SK-N-SH treated with all-trans-retinoic acid at 6 μM for 48 hours (cell line): ENCODE measurements around the gene PTPRN2.

ENCODE experiments used
- ARNTL ChIP-seq: fragments of 450-650 bp; formaldehyde crosslinking; IDR thresholded peaks from 2 replicates; pipeline ENCODE4 v1.5.0; 2020; ENCODE audit warnings: low read depth, mild to moderate bottlenecking, moderate library complexity, borderline replicate concordance
- BACH2 ChIP-seq: fragments of 250-450 bp; sonication (Bioruptor Pico); IDR thresholded peaks from 2 replicates; pipeline ENCODE4 v1.9.0; 2021; ENCODE audit warnings: mild to moderate bottlenecking, borderline replicate concordance
- CSDC2 ChIP-seq: fragments of 250-450 bp; sonication (Bioruptor Pico); IDR thresholded peaks from 2 replicates; pipeline ENCODE4 v1.5.0; 2020; ENCODE audit warnings: mild to moderate bottlenecking, moderate library complexity
- GLIS3 ChIP-seq: fragments of 250-450 bp; sonication (Bioruptor Pico); IDR thresholded peaks from 2 replicates; pipeline ENCODE4 v1.5.0; 2020; ENCODE audit warnings: mild to moderate bottlenecking, moderate library complexity
- ISL1 ChIP-seq: fragments of 250-450 bp; sonication (Bioruptor Pico); IDR thresholded peaks from 2 replicates; pipeline ENCODE4 v2.1.2; 2022; ENCODE audit warnings: mild to moderate bottlenecking, moderate library complexity
- OSR1 ChIP-seq: fragments of 250-450 bp; sonication (Bioruptor Pico); IDR thresholded peaks from 2 replicates; pipeline ENCODE4 v1.8.0; 2022; ENCODE audit warnings: moderate library complexity, mild to moderate bottlenecking, inconsistent platforms
- PPARA ChIP-seq: fragments of 250-450 bp; sonication (Bioruptor Pico); IDR thresholded peaks from 2 replicates; pipeline ENCODE4 v1.5.0; 2020; ENCODE audit warnings: mild to moderate bottlenecking, borderline replicate concordance
- TCF4 ChIP-seq: fragments of 250-450 bp; sonication (Bioruptor Pico); IDR thresholded peaks from 2 replicates; pipeline ENCODE4 v1.8.0; 2021; ENCODE audit warnings: mild to moderate bottlenecking, moderate library complexity, borderline replicate concordance
- TOX ChIP-seq: fragments of 250-450 bp; sonication (Bioruptor Pico); IDR thresholded peaks from 2 replicates; pipeline ENCODE4 v1.8.0; 2021; ENCODE audit warnings: mild to moderate bottlenecking, moderate library complexity, borderline replicate concordance
- ZFP3 ChIP-seq: fragments of 250-450 bp; sonication (Bioruptor Pico); IDR thresholded peaks from 2 replicates; pipeline ENCODE4 v1.5.0; 2020; ENCODE audit warnings: mild to moderate bottlenecking, moderate library complexity
- ZFP30 ChIP-seq: fragments of 450-650 bp; formaldehyde crosslinking; IDR thresholded peaks from 2 replicates; pipeline ENCODE4 v1.5.0; 2022; ENCODE audit warnings: mild to moderate bottlenecking, moderate library complexity
- ZNF565 ChIP-seq: fragments of 450-650 bp; formaldehyde crosslinking; conservative IDR thresholded peaks from 2 replicates; pipeline ENCODE4 v1.5.0; 2020; ENCODE audit warnings: low read depth, mild to moderate bottlenecking, moderate library complexity
- ZNF70 ChIP-seq: fragments of 450-650 bp; formaldehyde crosslinking; IDR thresholded peaks from 2 replicates; pipeline ENCODE4 v1.5.0; 2020; ENCODE audit warnings: mild to moderate bottlenecking, moderate library complexity
- TF ChIP-seq, protein P1 (sequence below): fragments of 250-450 bp; sonication (Bioruptor Pico); IDR thresholded peaks from 2 replicates; pipeline ENCODE4 v1.8.0; 2020; ENCODE audit warnings: mild to moderate bottlenecking, moderate library complexity, borderline replicate concordance

DNA sequence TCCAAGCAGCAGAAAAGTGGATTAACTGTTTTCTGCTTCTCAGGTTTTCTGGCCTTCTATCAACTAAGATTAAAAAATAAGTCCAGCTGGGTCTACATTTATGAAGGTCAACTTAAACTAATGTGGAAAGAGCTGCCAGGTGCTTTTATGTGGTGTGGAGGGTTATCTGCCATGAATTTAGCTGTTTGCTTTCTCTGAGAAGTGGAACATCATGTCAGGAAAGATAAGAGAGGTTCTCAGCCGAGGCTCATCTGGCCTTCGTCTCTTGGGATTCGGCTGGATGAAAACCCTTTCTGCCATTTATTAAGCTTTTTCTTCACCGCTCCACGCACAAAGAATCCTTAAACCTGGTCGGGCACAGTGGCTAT is 5.5 kb downstream of the PTPRN2 start:
- TF ChIP-seq ZFP30: no peak
- TF ChIP-seq TCF4 (CRISPR knock-in tag): no peak
- TF ChIP-seq ZFP3: no peak
- no peak for TF ChIP-seq TOX (CRISPR knock-in tag)
- TF ChIP-seq OSR1 (CRISPR knock-in tag): no peak
- no peak for TF ChIP-seq ARNTL (CRISPR knock-in tag)
- TF ChIP-seq GLIS3 (CRISPR knock-in tag): no peak
- TF ChIP-seq, protein P1, sequence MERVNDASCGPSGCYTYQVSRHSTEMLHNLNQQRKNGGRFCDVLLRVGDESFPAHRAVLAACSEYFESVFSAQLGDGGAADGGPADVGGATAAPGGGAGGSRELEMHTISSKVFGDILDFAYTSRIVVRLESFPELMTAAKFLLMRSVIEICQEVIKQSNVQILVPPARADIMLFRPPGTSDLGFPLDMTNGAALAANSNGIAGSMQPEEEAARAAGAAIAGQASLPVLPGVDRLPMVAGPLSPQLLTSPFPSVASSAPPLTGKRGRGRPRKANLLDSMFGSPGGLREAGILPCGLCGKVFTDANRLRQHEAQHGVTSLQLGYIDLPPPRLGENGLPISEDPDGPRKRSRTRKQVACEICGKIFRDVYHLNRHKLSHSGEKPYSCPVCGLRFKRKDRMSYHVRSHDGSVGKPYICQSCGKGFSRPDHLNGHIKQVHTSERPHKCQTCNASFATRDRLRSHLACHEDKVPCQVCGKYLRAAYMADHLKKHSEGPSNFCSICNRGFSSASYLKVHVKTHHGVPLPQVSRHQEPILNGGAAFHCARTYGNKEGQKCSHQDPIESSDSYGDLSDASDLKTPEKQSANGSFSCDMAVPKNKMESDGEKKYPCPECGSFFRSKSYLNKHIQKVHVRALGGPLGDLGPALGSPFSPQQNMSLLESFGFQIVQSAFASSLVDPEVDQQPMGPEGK (CRISPR knock-in tag): no peak
- TF ChIP-seq BACH2 (CRISPR knock-in tag): no peak
- no peak for TF ChIP-seq ZNF565 (CRISPR knock-in tag)
- TF ChIP-seq CSDC2 (CRISPR knock-in tag): no peak
- no peak for TF ChIP-seq PPARA (CRISPR knock-in tag)
- TF ChIP-seq ZNF70 (CRISPR knock-in tag): no peak
- TF ChIP-seq ISL1: no peak
